Breast epithelium (tissue), 4 donors: Measurements from ENCODE around the gene GABRB3. TPM values are rescaled to one million over a fixed set of nuclear protein-coding genes. Genes with fewer than 3 reads are reported as not detected.

Experiments
- DNase-seq, 2 donors: peaks; one replicate each; pipeline ENCODE4 v3.0.0-alpha.2; 2019; ENCODE audit warnings: low spot score in 2 of 2
- H3K27ac ChIP-seq, 2 donors: fragments of 200-600 bp; sonication (generic) in 1 of 2; one replicate each; pipeline ENCODE4 v1.5.1; 2016 to 2019; ENCODE audit warnings: mild to moderate bottlenecking in 1 of 2
- H3K27me3 ChIP-seq, 2 donors: fragments of 200-600 bp; sonication (generic) in 1 of 2; one replicate each; pipeline versions ENCODE4 v1.5.1 to v1.6.0; 2017 to 2019; ENCODE audit warnings: control low read depth in 1 of 2, mild to moderate bottlenecking in 1 of 2
- H3K36me3 ChIP-seq: fragments of 200-600 bp; one replicate; pipeline ENCODE4 v1.5.1; 2019
- H3K4me1 ChIP-seq, 2 donors: fragments of 200-600 bp; sonication (generic); one replicate each; pipeline ENCODE4 v1.5.1; 2016 to 2019; ENCODE audit warnings: control low read depth in 1 of 2
- H3K4me3 ChIP-seq, 3 donors: fragments of 200-600 bp; sonication (generic); 1 replicate in 2 of 3; 2 replicates in 1 of 3; pipeline ENCODE4 v1.5.1; 2016 to 2019; ENCODE audit warnings: mild to moderate bottlenecking in 3 of 3, moderate library complexity in 2 of 3
- H3K9me3 ChIP-seq, 2 donors: fragments of 200-600 bp; sonication (generic) in 1 of 2; one replicate each; pipeline ENCODE4 v1.5.1; 2016 to 2019; ENCODE audit warnings: control low read depth in 1 of 2
- CTCF ChIP-seq, 3 donors: fragments of 450-650 bp; IDR thresholded peaks; one replicate each; pipeline ENCODE4 v1.5.1; 2016 to 2017; ENCODE audit warnings: antibody characterized with exemption in 3 of 3, mild to moderate bottlenecking in 3 of 3, moderate library complexity in 3 of 3
- POLR2A ChIP-seq: fragments of 450-650 bp; IDR thresholded peaks from one replicate; pipeline ENCODE4 v1.6.1; 2016; ENCODE audit warnings: antibody characterized with exemption, mild to moderate bottlenecking, moderate library complexity
- POLR2AphosphoS5 ChIP-seq, 3 donors: sonication (generic); formaldehyde crosslinking; IDR thresholded peaks; one replicate each; pipeline ENCODE4 v1.6.1; 2017; ENCODE audit warnings: antibody characterized with exemption in 3 of 3
- intact Hi-C: fragments of 100-400 bp; cut with DNase I; formaldehyde crosslinking; loops from one replicate; pipeline ENCODE4 v1.15.1; 2023; ENCODE audit warnings: low total_unique reads
- total RNA-seq, 3 donors: library from RNA; depleted of rRNA; stranded (reverse); fragments of >200 nt; gene quantifications; one replicate each; pipeline ENCODE4 v1.1.0, GENCODE V29; 2016

The GABRB3 gene
- total RNA-seq, 3 donors from 2014 or later, result 0.98 to 1.8 (median 1.1) TPM

DNA sequence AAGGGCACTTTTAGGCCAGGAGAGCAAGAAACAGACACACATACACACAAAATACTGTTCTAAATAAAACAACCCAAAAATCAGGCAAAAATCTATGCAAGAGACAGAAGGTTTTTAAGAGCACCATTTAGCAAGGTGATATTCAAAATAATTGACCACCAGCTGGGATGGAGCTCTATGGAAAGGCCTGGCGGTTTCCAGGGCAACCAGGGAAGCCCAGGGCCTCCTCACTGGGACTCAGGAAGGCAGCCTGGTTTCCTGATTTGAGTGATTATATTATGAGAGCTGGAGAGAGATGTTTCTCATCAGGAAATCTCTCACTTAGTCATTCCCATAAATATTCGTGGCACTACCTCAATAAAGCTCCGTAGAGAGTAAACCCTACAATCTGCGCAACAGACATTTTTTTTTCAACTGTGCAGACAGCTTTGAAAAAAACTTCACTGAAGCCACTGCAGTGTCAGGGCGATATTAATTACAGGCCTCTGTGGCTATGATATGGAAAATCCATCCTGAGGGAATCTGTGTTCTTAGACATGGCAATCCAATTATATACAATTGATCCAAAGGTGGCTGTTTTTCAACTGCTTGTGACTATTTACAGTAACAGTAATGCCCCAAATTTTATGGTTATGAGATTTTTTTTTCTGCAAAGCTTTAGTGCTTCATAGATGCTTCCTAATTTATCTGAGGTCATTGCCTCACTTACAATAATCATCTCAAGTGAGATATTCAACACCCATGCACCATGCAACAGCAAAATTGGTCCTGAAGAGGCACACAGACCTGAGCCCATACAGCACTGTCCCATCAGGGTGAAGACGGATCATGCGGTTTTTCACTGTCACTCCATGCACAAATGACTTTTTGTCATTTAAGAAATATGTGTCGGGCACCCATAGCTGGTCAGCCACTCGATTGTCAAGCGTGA, 152.1 kb downstream of the GABRB3 start:
- H3K9me3 ChIP-seq, result peaks cover under 1 to 4% of the 10 kb centered on the region in 2 donors
- no peaks in the 10 kb centered on the region for H3K4me1 ChIP-seq
- intact Hi-C loops, result no loop called here
- no peaks in the 10 kb centered on the region for H3K27me3 ChIP-seq
- no peak overlapping the region for H3K4me3 ChIP-seq
- no peak overlapping the region for H3K27ac ChIP-seq
- no peak for DNase-seq
- TF ChIP-seq POLR2AphosphoS5 (IDR thresholded peaks at IDR 0.05) (no peak), POLR2A (no peak), CTCF (IDR thresholded peaks at IDR 0.05) (no peak)
- no peaks in the 10 kb centered on the region for H3K36me3 ChIP-seq

DNA sequence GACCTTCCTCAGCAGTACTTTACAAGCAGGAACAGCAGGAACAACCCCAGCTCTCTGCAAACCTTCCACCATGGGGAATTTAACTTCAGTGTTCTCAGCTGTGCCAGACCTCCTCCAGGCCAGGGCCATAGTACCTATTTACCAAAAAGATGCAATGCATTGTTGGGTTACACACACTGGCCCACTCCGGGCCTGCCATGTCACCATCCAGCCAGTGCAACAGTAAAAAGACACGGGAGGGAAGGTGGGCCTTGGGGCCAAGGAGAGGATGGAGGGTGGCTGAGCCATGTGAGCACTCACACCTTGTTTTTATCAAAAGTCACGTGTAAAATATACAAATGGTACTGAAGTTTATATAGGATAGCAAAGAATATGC, 157.0 kb downstream of the GABRB3 start:
- intact Hi-C loops, result no loop called here

DNA sequence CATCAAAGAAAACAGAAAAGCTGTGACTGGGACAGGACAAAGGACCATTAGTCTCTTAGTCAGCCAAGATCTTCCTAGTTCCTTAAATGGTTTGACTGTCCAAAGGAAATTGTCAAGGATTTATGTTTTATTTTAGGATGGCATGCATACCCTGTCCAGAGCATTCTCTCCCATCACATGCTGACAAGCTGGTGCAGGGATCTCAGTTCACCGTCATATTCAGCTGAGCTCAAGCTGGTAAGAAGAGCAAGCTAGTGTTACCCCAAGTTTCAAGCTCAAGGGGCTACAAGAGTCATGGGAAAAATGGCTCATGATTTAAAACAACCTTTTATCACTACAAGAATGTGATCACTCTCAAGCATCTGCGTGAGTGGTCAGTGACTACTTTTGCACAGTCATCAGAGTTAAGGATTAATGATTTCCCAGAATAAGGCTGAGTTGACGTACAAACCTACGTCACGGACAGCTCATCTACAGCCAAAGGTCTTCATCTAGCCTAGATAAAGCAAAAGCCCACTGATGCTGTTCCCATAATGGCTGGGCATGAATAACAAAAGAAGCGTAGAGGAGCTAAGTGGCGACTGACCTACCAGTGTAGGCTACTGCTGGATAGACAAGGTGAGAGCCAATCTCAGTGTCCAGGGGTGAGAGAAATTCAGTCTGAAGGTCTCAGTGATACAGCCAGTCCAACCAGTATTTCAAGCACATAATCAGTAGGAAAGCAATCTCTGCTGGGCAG, 157.5 kb downstream of the GABRB3 start:
- TF ChIP-seq CTCF (IDR thresholded peaks at IDR 0.05) (no peak), POLR2A (no peak), POLR2AphosphoS5 (IDR thresholded peaks at IDR 0.05) (no peak)
- intact Hi-C loops, result no loop called here
- no peak overlapping the region for H3K4me3 ChIP-seq
- no peaks in the 10 kb centered on the region for H3K4me1 ChIP-seq
- no peaks in the 10 kb centered on the region for H3K36me3 ChIP-seq
- H3K27ac ChIP-seq, result no peak overlapping the region
- DNase-seq, result no peak
- no peaks in the 10 kb centered on the region for H3K27me3 ChIP-seq
- H3K9me3 ChIP-seq, result peaks cover 0 to 7% of the 10 kb centered on the region in 2 donors

More for the DNA sequence above, 157.0 kb downstream of the GABRB3 start:
- Histone ChIP-seq H3K9me3 (peaks cover 0 to 7% of the 10 kb centered on the region in 2 donors), H3K4me3 (no peak overlapping the region), H3K27ac (no peak overlapping the region), H3K36me3 (no peaks in the 10 kb centered on the region), H3K27me3 (no peaks in the 10 kb centered on the region), H3K4me1 (no peaks in the 10 kb centered on the region)
- TF ChIP-seq POLR2AphosphoS5 (IDR thresholded peaks at IDR 0.05), result no peak
- no peak for DNase-seq

GRCh38 chr15:26614734-26615133, 158.1 kb downstream of the GABRB3 start:
- no peaks in the 10 kb centered on the region for H3K36me3 ChIP-seq
- H3K4me3 ChIP-seq, result no peak overlapping the region
- TF ChIP-seq POLR2AphosphoS5 (IDR thresholded peaks at IDR 0.05) (no peak), CTCF (IDR thresholded peaks at IDR 0.05) (no peak), POLR2A (no peak)
- intact Hi-C loops, result no loop called here
- peaks cover 0 to 7% of the 10 kb centered on the region in 2 donors for H3K9me3 ChIP-seq
- no peaks in the 10 kb centered on the region for H3K27me3 ChIP-seq
- H3K27ac ChIP-seq, result no peak overlapping the region
- DNase-seq, result no peak
- no peaks in the 10 kb centered on the region for H3K4me1 ChIP-seq

DNA sequence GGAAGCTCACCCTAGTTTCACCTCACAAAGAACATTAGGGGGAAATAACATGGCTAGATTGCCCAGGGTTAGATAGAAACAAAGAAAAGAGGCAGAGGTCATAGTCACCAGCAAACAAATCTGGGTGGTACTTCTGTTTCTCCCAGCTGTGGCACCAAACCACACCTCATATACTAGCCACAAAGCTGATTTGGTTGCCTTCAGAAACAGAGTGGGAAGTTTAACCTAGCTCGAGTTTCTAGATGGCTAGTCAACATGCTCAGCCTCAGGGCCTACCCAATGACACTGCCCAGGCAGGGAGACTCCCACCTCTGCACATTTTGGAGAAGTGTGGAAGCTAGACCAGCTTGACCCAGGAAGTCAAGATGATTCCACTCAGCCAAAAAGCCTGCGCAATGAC, 174.2 kb downstream of the GABRB3 start:
- no peak overlapping the region for H3K4me3 ChIP-seq
- intact Hi-C loops, result no loop called here
- TF ChIP-seq POLR2A (no peak), CTCF (IDR thresholded peaks at IDR 0.05) (no peak)

More for the DNA sequence above, 174.2 kb downstream of the GABRB3 start:
- Histone ChIP-seq H3K36me3 (no peaks in the 10 kb centered on the region), H3K27ac (no peak overlapping the region), H3K4me1 (no peaks in the 10 kb centered on the region), H3K9me3 (peaks cover 4 to 32% of the 10 kb centered on the region in 2 donors), H3K27me3 (no peaks in the 10 kb centered on the region)
- DNase-seq, result no peak
